Astrocyte (in vitro differentiated cells and primary cell): ENCODE results near the gene CEP63.

ENCODE experiments used
- CTCF ChIP-seq: IDR thresholded peaks from 2 replicates; pipeline ENCODE4 v1.5.1; 2011; ENCODE audit warnings: low read depth, mild to moderate bottlenecking, inconsistent platforms, low read length, moderate library complexity; ENCODE audit not compliant: insufficient read depth
- EZH2 ChIP-seq: IDR thresholded peaks from 2 replicates; pipeline ENCODE4 v1.6.1; 2012; ENCODE audit warnings: mild to moderate bottlenecking, low read length, inconsistent platforms; ENCODE audit not compliant: insufficient read depth

GRCh38 chr3:134568790-134569189 lies 82.9 kb downstream of the CEP63 start:
- TF ChIP-seq CTCF = no peak
- TF ChIP-seq EZH2 = no peak
